H9 (cell line): ENCODE results near the gene XPR1. TPM values are rescaled to one million over a fixed set of nuclear protein-coding genes. Genes with fewer than 3 reads are reported as not detected.
"Not testable (repeated sequence)": the region's sequence is repeated elsewhere in the genome, so short reads cannot be mapped to it uniquely, and the experiment has no call there.

Experiments
- DNase-seq: peaks from one replicate; pipeline ENCODE4 v3.0.0-alpha.2; 2017
- H2AFZ ChIP-seq: one replicate; pipeline ENCODE4 v1.6.1; 2013; ENCODE audit warnings: mild to moderate bottlenecking, low read length, control low read depth, moderate library complexity
- H2AK5ac ChIP-seq: 2 replicates; pipeline ENCODE4 v1.6.1; 2013; ENCODE audit warnings: low read length, control low read depth, mixed read lengths; ENCODE audit not compliant: insufficient read length
- H2BK120ac ChIP-seq: one replicate; pipeline ENCODE4 v1.6.1; 2013; ENCODE audit warnings: low read depth, mild to moderate bottlenecking, low read length, control low read depth, inconsistent platforms; ENCODE audit not compliant: poor library complexity, severe bottlenecking
- H2BK12ac ChIP-seq: 2 replicates; pipeline ENCODE4 v1.6.1; 2013; ENCODE audit warnings: low read length, control low read depth, mixed read lengths, low read depth; ENCODE audit not compliant: insufficient read length
- H2BK15ac ChIP-seq: 2 replicates; pipeline ENCODE4 v1.6.1; 2013; ENCODE audit warnings: low read depth, low read length, control low read depth
- H2BK20ac ChIP-seq: one replicate; pipeline ENCODE4 v1.6.1; 2013; ENCODE audit warnings: low read depth, mild to moderate bottlenecking, low read length, control low read depth, inconsistent platforms; ENCODE audit not compliant: poor library complexity, severe bottlenecking
- H2BK5ac ChIP-seq: 2 replicates; pipeline ENCODE4 v1.6.1; 2013; ENCODE audit warnings: low read length, control low read depth, mixed read lengths; ENCODE audit not compliant: insufficient read length
- H3K14ac ChIP-seq: 2 replicates; pipeline ENCODE4 v1.6.1; 2013; ENCODE audit warnings: low read length, control low read depth; ENCODE audit not compliant: insufficient read depth
- H3K18ac ChIP-seq: 2 replicates; pipeline ENCODE4 v1.6.1; 2013; ENCODE audit warnings: low read depth, mild to moderate bottlenecking, mixed read lengths, low read length, control low read depth; ENCODE audit not compliant: insufficient read length
- H3K23ac ChIP-seq: 2 replicates; pipeline ENCODE4 v1.6.1; 2013; ENCODE audit warnings: low read length, control low read depth, mixed read lengths, low read depth; ENCODE audit not compliant: insufficient read length
- H3K23me2 ChIP-seq: 2 replicates; pipeline ENCODE4 v1.6.1; 2013; ENCODE audit warnings: low read depth, mild to moderate bottlenecking, mixed read lengths, low read length, control low read depth; ENCODE audit not compliant: insufficient read length, poor library complexity, severe bottlenecking
- H3K27ac ChIP-seq: 2 replicates; pipeline ENCODE4 v1.5.1; 2013; ENCODE audit warnings: low read length, control low read depth, mixed read lengths, low read depth; ENCODE audit not compliant: insufficient read length
- H3K27me3 ChIP-seq: 2 replicates; pipeline ENCODE4 v1.6.1; 2013; ENCODE audit warnings: low read length, control low read depth, inconsistent platforms; ENCODE audit not compliant: insufficient read depth
- H3K4ac ChIP-seq: 2 replicates; pipeline ENCODE4 v1.6.1; 2013; ENCODE audit warnings: low read depth, mild to moderate bottlenecking, control low read depth, inconsistent platforms, low read length, moderate library complexity
- H3K4me1 ChIP-seq: 2 replicates; pipeline ENCODE4 v1.6.1; 2013; ENCODE audit warnings: low read length, control low read depth, inconsistent platforms; ENCODE audit not compliant: insufficient read depth
- H3K4me2 ChIP-seq: 2 replicates; pipeline ENCODE4 v1.6.1; 2013; ENCODE audit warnings: low read length, control low read depth, mixed read lengths; ENCODE audit not compliant: insufficient read length, insufficient read depth
- H3K56ac ChIP-seq: 2 replicates; pipeline ENCODE4 v1.6.1; 2013; ENCODE audit warnings: low read depth, mild to moderate bottlenecking, mixed read lengths, low read length, control low read depth; ENCODE audit not compliant: insufficient read length
- H3K79me1 ChIP-seq: 2 replicates; pipeline ENCODE4 v1.6.1; 2013; ENCODE audit warnings: low read depth, mild to moderate bottlenecking, moderate library complexity, low read length, control low read depth, inconsistent platforms; ENCODE audit not compliant: insufficient read depth, poor library complexity, severe bottlenecking
- H3K79me2 ChIP-seq: 2 replicates; pipeline ENCODE4 v1.6.1; 2013; ENCODE audit warnings: low read length, control low read depth, inconsistent platforms; ENCODE audit not compliant: insufficient read depth
- H3K9ac ChIP-seq: 2 replicates; pipeline ENCODE4 v1.6.1; 2013; ENCODE audit warnings: low read length, control low read depth, mixed read lengths; ENCODE audit not compliant: insufficient read length; ENCODE audit errors: extremely low read depth
- H3K9me3 ChIP-seq: one replicate; pipeline ENCODE4 v1.6.1; 2013; ENCODE audit warnings: low read depth, low read length, inconsistent platforms; ENCODE audit not compliant: control insufficient read depth
- H3T11ph ChIP-seq: one replicate; pipeline ENCODE4 v1.6.1; 2013; ENCODE audit warnings: mild to moderate bottlenecking, low read length, control low read depth, inconsistent platforms
- H4K20me1 ChIP-seq: one replicate; pipeline ENCODE4 v1.6.1; 2013; ENCODE audit not compliant: control insufficient read depth, insufficient read length, insufficient read depth
- H4K5ac ChIP-seq: 2 replicates; pipeline ENCODE4 v1.6.1; 2013; ENCODE audit warnings: low read depth, mild to moderate bottlenecking, mixed read lengths, low read length, control low read depth; ENCODE audit not compliant: insufficient read length
- H4K8ac ChIP-seq: replicated peaks from 2 replicates; pipeline ENCODE4 v1.6.1; 2013; ENCODE audit warnings: low read length, control low read depth, mixed read lengths, low read depth; ENCODE audit not compliant: insufficient read length
- H4K91ac ChIP-seq: 2 replicates; pipeline ENCODE4 v1.6.1; 2013; ENCODE audit warnings: low read depth, mild to moderate bottlenecking, moderate library complexity, mixed read lengths, low read length, control low read depth; ENCODE audit not compliant: insufficient read length
- H3K27ac Mint-ChIP-seq, 3 experiments: 2 replicates in 2 of 3; 3 replicates in 1 of 3; pipeline ENCODE4 v1.8.0; 2020 to 2021; ENCODE audit warnings: mixed read lengths in 3 of 3, mild to moderate bottlenecking in 1 of 3, moderate library complexity in 1 of 3
- H3K27me3 Mint-ChIP-seq: 2 replicates; pipeline ENCODE4 v1.8.0; 2021; ENCODE audit warnings: low read depth, mild to moderate bottlenecking, moderate library complexity, mixed read lengths
- H3K36me3 Mint-ChIP-seq, 3 experiments: 2 replicates in 2 of 3; 3 replicates in 1 of 3; pipeline ENCODE4 v1.8.0; 2020 to 2021; ENCODE audit warnings: low read depth in 3 of 3, mixed read lengths in 3 of 3; ENCODE audit not compliant: insufficient read depth in 1 of 3
- H3K4me1 Mint-ChIP-seq, 2 experiments: 2 replicates each; pipeline ENCODE4 v1.8.0; 2020; ENCODE audit warnings: mixed read lengths in 2 of 2
- H3K4me3 Mint-ChIP-seq, 2 experiments: 2 replicates in 1 of 2; 3 replicates in 1 of 2; pipeline ENCODE4 v1.8.0; 2020 to 2021; ENCODE audit warnings: mild to moderate bottlenecking in 2 of 2, mixed read lengths in 2 of 2, moderate library complexity in 1 of 2
- H3K9me3 Mint-ChIP-seq, 2 experiments: 2 replicates in 1 of 2; 3 replicates in 1 of 2; pipeline ENCODE4 v1.8.0; 2020; ENCODE audit warnings: mild to moderate bottlenecking in 2 of 2, mixed read lengths in 2 of 2, moderate library complexity in 1 of 2
- WGBS: extraction: QIAGEN DNeasy Blood & Tissue Kit; methylation state at CpG from one replicate; pipeline ENCODE4 v1.1.7; 2013; ENCODE audit warnings: missing lambda C conversion rate, low lambda C conversion rate, mixed read lengths; ENCODE audit not compliant: insufficient read length; ENCODE audit errors: extremely low coverage; 5-methylcytosine and 5-hydroxymethylcytosine counted together
- total RNA-seq: library from RNA; stranded (reverse); gene quantifications from 2 replicates; pipeline ENCODE4 v1.2.1, GENCODE V29; 2021

Gene XPR1
- total RNA-seq, 1 experiment from 2014 or later, result 34.1 TPM

DNA sequence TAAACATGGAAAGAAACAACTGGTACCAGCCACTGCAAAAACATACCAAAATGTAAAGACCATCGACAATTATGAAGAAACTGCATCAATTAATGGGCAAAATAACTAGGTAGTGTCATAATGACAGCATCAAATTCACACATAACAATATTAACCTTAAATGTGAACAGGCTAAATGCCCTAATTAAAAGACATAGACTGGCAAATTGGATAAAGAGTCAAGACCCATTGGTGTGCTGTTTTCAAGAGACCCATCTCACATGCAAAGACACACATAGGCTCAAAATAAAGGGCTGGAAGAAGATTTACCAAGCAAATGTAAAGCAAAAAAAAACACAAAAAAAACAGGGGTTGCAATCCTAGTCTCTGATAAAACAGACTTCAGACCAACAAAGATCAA is 201.4 kb downstream of the XPR1 start:
- not testable (repeated sequence) for H3K23ac ChIP-seq, H2AK5ac ChIP-seq, H4K8ac ChIP-seq, H3K4me2 ChIP-seq, H2BK15ac ChIP-seq, H3K27ac Mint-ChIP-seq, H2BK12ac ChIP-seq, H4K91ac ChIP-seq, H3K79me2 ChIP-seq, H4K20me1 ChIP-seq, H3K9me3 ChIP-seq, H2BK5ac ChIP-seq, H2BK20ac ChIP-seq, H3K23me2 ChIP-seq, H3K4me1 ChIP-seq, H2AFZ ChIP-seq, H3K14ac ChIP-seq, H3K56ac ChIP-seq, H3K4ac ChIP-seq, H4K5ac ChIP-seq, H3K9ac ChIP-seq, H3K27me3 Mint-ChIP-seq, H3K79me1 ChIP-seq, H3K4me3 Mint-ChIP-seq, H3K18ac ChIP-seq, H3K27me3 ChIP-seq, H3T11ph ChIP-seq, H3K27ac ChIP-seq, DNase-seq, H2BK120ac ChIP-seq
- peaks cover 14 to 17% of the 10 kb centered on the region in 2 experiments for H3K9me3 Mint-ChIP-seq
- peaks cover 20 to 24% (median 22%) of the 10 kb centered on the region in 3 experiments for H3K36me3 Mint-ChIP-seq
- peaks cover 26 to 29% of the 10 kb centered on the region in 2 experiments for H3K4me1 Mint-ChIP-seq
- no CpG with 5 or more reads among the region's 1 CpG for WGBS
